Measurements from ENCODE around the gene TYW1.
"Not testable (repeated sequence)": the region's sequence is repeated elsewhere in the genome, so short reads cannot be mapped to it uniquely, and the experiment has no call there.

TYW1 gene

GRCh38 chr7:67006965-67007364 is 10.3 kb downstream of the TYW1 start:
- TF ChIP-seq CTCF (conservative IDR thresholded peaks at IDR 0.05; ENCODE audit: control insufficient read depth, insufficient read depth, low read depth, low read length) = no peak
- DNase-seq (ENCODE audit: low read depth) = no peak
- no peak overlapping the region for H3K4me3 ChIP-seq (ENCODE audit: control insufficient read depth, low read depth, low read length)

GRCh38 chr7:67008260-67008659 is 11.6 kb downstream of the TYW1 start:
- DNase-seq (ENCODE audit: low read depth) = no peak
- no peak overlapping the region for H3K4me3 ChIP-seq (ENCODE audit: control insufficient read depth, low read depth, low read length)
- no peak for TF ChIP-seq CTCF (conservative IDR thresholded peaks at IDR 0.05; ENCODE audit: control insufficient read depth, insufficient read depth, low read depth, low read length)

- H3K4me3 ChIP-seq (ENCODE audit: control insufficient read depth, low read depth, low read length) = not testable (repeated sequence)
- peak; percentile 48 for DNase-seq (ENCODE audit: low read depth)
These were observed 13.0 kb downstream of the TYW1 start for GRCh38 chr7:67009677-67010076.

GRCh38 chr7:67014076-67014622 is 17.5 kb downstream of the TYW1 start:
- H3K4me3 ChIP-seq (ENCODE audit: control insufficient read depth, low read depth, low read length) = not testable (repeated sequence)

GRCh38 chr7:67017971-67018370 is 21.3 kb downstream of the TYW1 start:
- H3K4me3 ChIP-seq (ENCODE audit: control insufficient read depth, low read depth, low read length); DNase-seq (ENCODE audit: low read depth): not testable (repeated sequence)

More at GRCh38 chr7:67014076-67014622, 17.5 kb downstream of the TYW1 start:
- DNase-seq (ENCODE audit: low read depth) = not testable (repeated sequence)

- DNase-seq (ENCODE audit: low read depth) = no peak
- TF ChIP-seq CTCF (conservative IDR thresholded peaks at IDR 0.05; ENCODE audit: control insufficient read depth, insufficient read depth, low read depth, low read length) = no peak
- H3K4me3 ChIP-seq (ENCODE audit: control insufficient read depth, low read depth, low read length) = no peak overlapping the region
These were observed 22.3 kb downstream of the TYW1 start for GRCh38 chr7:67018940-67019339.

GRCh38 chr7:67019562-67020390 is 23.1 kb downstream of the TYW1 start:
- no peak for TF ChIP-seq CTCF (conservative IDR thresholded peaks at IDR 0.05; ENCODE audit: control insufficient read depth, insufficient read depth, low read depth, low read length)
- peak; percentile 40 for DNase-seq (ENCODE audit: low read depth)
- H3K4me3 ChIP-seq (ENCODE audit: control insufficient read depth, low read depth, low read length) = no peak overlapping the region

- DNase-seq (ENCODE audit: low read depth) = no peak
- no peak overlapping the region for H3K4me3 ChIP-seq (ENCODE audit: control insufficient read depth, low read depth, low read length)
- no peak for TF ChIP-seq CTCF (conservative IDR thresholded peaks at IDR 0.05; ENCODE audit: control insufficient read depth, insufficient read depth, low read depth, low read length)
These were observed 24.6 kb downstream of the TYW1 start for GRCh38 chr7:67021260-67021659.

Data from fibroblast of mammary gland (primary cell).